Transverse colon (tissue), 4 donors: ENCODE data around the gene LBX1.
"Not testable (repeated sequence)": the region's sequence is repeated elsewhere in the genome, so short reads cannot be mapped to it uniquely, and the experiment has no call there.

Experiments
- EP300 ChIP-seq: sonication (generic); formaldehyde crosslinking; IDR thresholded peaks from one replicate; pipeline ENCODE4 v1.6.1; 2017; ENCODE audit warnings: antibody characterized with exemption, low read depth
- POLR2A ChIP-seq: fragments of 450-650 bp; IDR thresholded peaks from one replicate; pipeline ENCODE4 v1.6.1; 2016; ENCODE audit warnings: antibody characterized with exemption, mild to moderate bottlenecking, moderate library complexity
- POLR2AphosphoS5 ChIP-seq, 3 donors: sonication (generic); formaldehyde crosslinking; IDR thresholded peaks; one replicate each; pipeline ENCODE4 v1.6.1; 2016; ENCODE audit warnings: antibody characterized with exemption in 3 of 3
- TF ChIP-seq, protein P1 (sequence below), 5 experiments: fragments of 200-600 bp in 3 of 5; fragments of 450-650 bp in 2 of 5; sonication (generic) in 3 of 5; IDR thresholded peaks; 1 replicate in 2 of 5; 2 replicates in 3 of 5; pipeline ENCODE4 v1.5.1; 2016 to 2017; ENCODE audit warnings: antibody characterized with exemption in 5 of 5, inconsistent platforms in 3 of 5, mild to moderate bottlenecking in 2 of 5, moderate library complexity in 1 of 5

DNA sequence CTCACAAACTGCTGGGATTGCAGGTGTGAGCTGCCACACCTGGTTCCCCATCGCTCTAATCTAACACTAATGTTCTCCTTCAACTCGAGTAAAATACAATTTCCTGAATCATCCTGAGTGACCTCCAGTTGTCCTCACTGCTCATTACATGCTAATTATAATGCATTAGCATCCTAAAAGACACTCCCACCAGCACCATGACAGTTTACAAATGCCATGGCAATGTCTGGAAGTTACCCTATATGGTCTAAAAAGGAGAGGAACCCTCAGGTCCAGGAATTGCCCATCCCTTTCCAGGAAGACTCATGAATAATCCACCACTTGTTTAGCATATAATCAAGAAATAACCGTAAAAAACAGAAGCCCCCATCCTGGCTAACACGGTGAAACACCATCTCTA, 26.6 kb downstream of the LBX1 start:
- TF ChIP-seq, protein P1, sequence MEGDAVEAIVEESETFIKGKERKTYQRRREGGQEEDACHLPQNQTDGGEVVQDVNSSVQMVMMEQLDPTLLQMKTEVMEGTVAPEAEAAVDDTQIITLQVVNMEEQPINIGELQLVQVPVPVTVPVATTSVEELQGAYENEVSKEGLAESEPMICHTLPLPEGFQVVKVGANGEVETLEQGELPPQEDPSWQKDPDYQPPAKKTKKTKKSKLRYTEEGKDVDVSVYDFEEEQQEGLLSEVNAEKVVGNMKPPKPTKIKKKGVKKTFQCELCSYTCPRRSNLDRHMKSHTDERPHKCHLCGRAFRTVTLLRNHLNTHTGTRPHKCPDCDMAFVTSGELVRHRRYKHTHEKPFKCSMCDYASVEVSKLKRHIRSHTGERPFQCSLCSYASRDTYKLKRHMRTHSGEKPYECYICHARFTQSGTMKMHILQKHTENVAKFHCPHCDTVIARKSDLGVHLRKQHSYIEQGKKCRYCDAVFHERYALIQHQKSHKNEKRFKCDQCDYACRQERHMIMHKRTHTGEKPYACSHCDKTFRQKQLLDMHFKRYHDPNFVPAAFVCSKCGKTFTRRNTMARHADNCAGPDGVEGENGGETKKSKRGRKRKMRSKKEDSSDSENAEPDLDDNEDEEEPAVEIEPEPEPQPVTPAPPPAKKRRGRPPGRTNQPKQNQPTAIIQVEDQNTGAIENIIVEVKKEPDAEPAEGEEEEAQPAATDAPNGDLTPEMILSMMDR (IDR thresholded peaks at IDR 0.05) = not testable (repeated sequence)
- not testable (repeated sequence) for TF ChIP-seq POLR2A; POLR2AphosphoS5 (IDR thresholded peaks at IDR 0.05); EP300
